ENCODE measurements around the gene BMAL1. TPM values are rescaled to one million over a fixed set of nuclear protein-coding genes. Genes with fewer than 3 reads are reported as not detected.

The BMAL1 gene
- total RNA-seq, 1 donor from 2014 or later: 8.5 TPM

Other genes with a start within 250 kb of the BMAL1 start
- 80.2 and 98.0 TPM in 2 replicates for gene BTBD10, start 185.4 kb downstream of the BMAL1 start, total RNA-seq
- gene PTH, start 218.2 kb downstream of the BMAL1 start, total RNA-seq: not detected in 2 replicates